GM12878 (cell line): ENCODE data around the gene ATP5PD. TPM values are rescaled to one million over a fixed set of nuclear protein-coding genes. Genes with fewer than 3 reads are reported as not detected.

Experiments used
- ATAC-seq: fragments of 200-7000 bp; cut with Tn5 transposase; 3 replicates; pipeline ENCODE4 v1.9.1; 2020; ENCODE audit warnings: mild to moderate bottlenecking, moderate library complexity
- BruUV-seq: library from RNA; stranded (reverse); fragments of 400-500 nt; replicated peaks from 2 replicates; lab custom pipeline; 2021; lab: Mats Ljungman, UMichigan
- CTCF ChIA-PET: fragments of 300-600 bp; sonication (Branson Sonifier 250); formaldehyde crosslinking; extraction: SDS; loops from one replicate; lab custom pipeline; 2021; ENCODE audit warnings: inconsistent platforms; lab: Yijun Ruan, JAX
- POLR2A ChIA-PET: fragments of 350-600 bp; formaldehyde crosslinking; extraction: SDS; loops from one replicate; lab custom pipeline; 2021; ENCODE audit warnings: inconsistent platforms; lab: Charles Lee
- RAD21 ChIA-PET: fragments of 300-600 bp; sonication (Branson Sonifier 250); formaldehyde crosslinking; loops from one replicate; lab custom pipeline; 2023; ENCODE audit warnings: antibody characterized with exemption; ENCODE audit not compliant: unreplicated experiment; lab: Charles Lee
- SMC1A ChIA-PET: fragments of 300-600 bp; sonication (Branson Sonifier 250); formaldehyde crosslinking; loops from one replicate; lab custom pipeline; 2023; ENCODE audit not compliant: unreplicated experiment, uncharacterized antibody; lab: Charles Lee
- DNase-seq: peaks from one replicate; pipeline ENCODE4 v3.0.0-alpha.2; 2011; ENCODE audit warnings: low read depth, low spot score
- FAIRE-seq: peaks from 3 replicates; lab custom pipeline; 2011; peaks lifted over from hg19 to GRCh38; lab: Jason Lieb, UNC
- H2AFZ ChIP-seq: 2 replicates; pipeline ENCODE4 v1.6.0; 2011; ENCODE audit warnings: low read depth, low read length, control low read depth; ENCODE audit not compliant: control insufficient read depth
- H3K27ac ChIP-seq: 2 replicates; pipeline ENCODE4 v1.5.1; 2011; ENCODE audit warnings: control low read depth; ENCODE audit not compliant: control insufficient read depth, insufficient read depth
- H3K27me3 ChIP-seq, 2 experiments: replicated peaks in 1 of 2; 2 replicates each; pipeline versions ENCODE4 v1.6.0 to v1.6.1; 2011; ENCODE audit warnings: low read length in 1 of 2; ENCODE audit not compliant: control insufficient read depth in 2 of 2, insufficient read depth in 2 of 2
- H3K36me3 ChIP-seq, 2 experiments: 2 replicates each; pipeline ENCODE4 v1.5.1; 2011; ENCODE audit warnings: low read length in 1 of 2; ENCODE audit not compliant: control insufficient read depth in 2 of 2, insufficient read depth in 2 of 2
- H3K4me1 ChIP-seq: 2 replicates; pipeline ENCODE4 v1.6.1; 2011; ENCODE audit warnings: mild to moderate bottlenecking, low read length, moderate library complexity, mixed read lengths; ENCODE audit not compliant: control insufficient read depth, insufficient read depth
- H3K4me2 ChIP-seq: 2 replicates; pipeline ENCODE4 v1.6.0; 2011; ENCODE audit warnings: control low read depth; ENCODE audit not compliant: control insufficient read depth, insufficient read depth
- H3K4me3 ChIP-seq: fragments of 200-600 bp; sonication (generic); 2 replicates; pipeline ENCODE4 v1.5.1; 2016
- H3K79me2 ChIP-seq: 2 replicates; pipeline ENCODE4 v1.6.0; 2011; ENCODE audit warnings: low read length; ENCODE audit not compliant: control insufficient read depth, insufficient read depth
- H3K9ac ChIP-seq: 2 replicates; pipeline ENCODE4 v1.8.0; 2011; ENCODE audit warnings: low read length, control low read depth, mixed read lengths; ENCODE audit not compliant: control insufficient read depth, insufficient read depth
- H3K9me3 ChIP-seq: replicated peaks from 3 replicates; pipeline ENCODE4 v1.5.1; 2011; ENCODE audit warnings: mild to moderate bottlenecking, low read length; ENCODE audit not compliant: control insufficient read depth, insufficient read depth
- H4K20me1 ChIP-seq: 2 replicates; pipeline ENCODE4 v1.6.0; 2011; ENCODE audit not compliant: control insufficient read depth, insufficient read depth
- BRCA1 ChIP-seq: IDR thresholded peaks from 2 replicates; pipeline ENCODE4 v1.6.1; 2011; ENCODE audit warnings: low read depth, low read length, improper control_type of control experiment
- CHD2 ChIP-seq: IDR thresholded peaks from 2 replicates; pipeline ENCODE4 v1.6.1; 2011; ENCODE audit warnings: low read depth, low read length, improper control_type of control experiment, borderline replicate concordance
- EGR1 ChIP-seq, 2 experiments: IDR thresholded peaks; 1 replicate in 1 of 2; 2 replicates in 1 of 2; pipeline ENCODE4 v1.6.1; 2011 to 2012; ENCODE audit warnings: low read depth in 2 of 2, low read length in 2 of 2, borderline replicate concordance in 1 of 2, mild to moderate bottlenecking in 1 of 2, moderate library complexity in 1 of 2
- ETV6 ChIP-seq, 2 experiments: fragments of 450-650 bp in 1 of 2; IDR thresholded peaks in 1 of 2; conservative IDR thresholded peaks in 1 of 2; 2 replicates each; pipeline ENCODE4 v1.6.1; 2014; ENCODE audit warnings: antibody characterized with exemption in 1 of 2, borderline replicate concordance in 1 of 2, low read depth in 1 of 2, mild to moderate bottlenecking in 1 of 2, moderate library complexity in 1 of 2
- HCFC1 ChIP-seq: fragments of 150-350 bp; IDR thresholded peaks from 2 replicates; pipeline ENCODE4 v1.6.1; 2014; ENCODE audit warnings: low read length
- SIN3A ChIP-seq: IDR thresholded peaks from 2 replicates; pipeline ENCODE4 v1.6.1; 2012; ENCODE audit warnings: low read depth, low read length, improper control_type of control experiment
- SRF ChIP-seq, 2 experiments: IDR thresholded peaks; 2 replicates each; pipeline ENCODE4 v1.6.1; 2011; ENCODE audit warnings: low read depth in 2 of 2, low read length in 2 of 2, mild to moderate bottlenecking in 1 of 2, moderate library complexity in 1 of 2
- TBL1XR1 ChIP-seq: IDR thresholded peaks from 2 replicates; pipeline ENCODE4 v1.6.1; 2012; ENCODE audit warnings: low read depth, low read length, improper control_type of control experiment
- ZNF274 ChIP-seq: IDR thresholded peaks from one replicate; pipeline ENCODE4 v1.8.0; 2011; ENCODE audit not compliant: insufficient read length, insufficient read depth
- ZNF592 ChIP-seq: fragments of 450-650 bp; IDR thresholded peaks from 2 replicates; pipeline ENCODE4 v1.6.1; 2017; ENCODE audit warnings: mild to moderate bottlenecking, moderate library complexity
- WGBS: methylation state at CpG from one replicate; pipeline ENCODE4 v1.1.6; 2016; ENCODE audit warnings: low lambda C conversion rate; ENCODE audit not compliant: insufficient replicate concordance, insufficient coverage; ENCODE audit errors: missing lambda C conversion rate; 5-methylcytosine and 5-hydroxymethylcytosine counted together
- in situ Hi-C: fragments of 300-500 bp; cut with MboI; formaldehyde crosslinking; loops from 9 replicates; pipeline ENCODE4 v1.14.3; 2018; ENCODE audit warnings: mixed read lengths
- intact Hi-C: fragments of 100-400 bp; cut with micrococcal nuclease; formaldehyde crosslinking; loops from one replicate; pipeline ENCODE4 v1.14.2; 2022; ENCODE audit not compliant: unreplicated experiment
- polyA plus RNA-seq, 11 experiments: library from polyadenylated mRNA; depleted of rRNA in 4 of 11; unstranded in 6 of 11; stranded (reverse) in 5 of 11; fragments of >200 nt; fragmentation: Nextera tagmentation in 4 of 11; fragmentation: Illumina TruSeq in 1 of 11; extraction: Ambion mirVana in 4 of 11; extraction: Trizol in 1 of 11; gene quantifications; 1 replicate in 1 of 11; 2 replicates in 10 of 11; pipeline versions ENCODE4 v1.2.1 to v1.2.3, GENCODE V29; 2011 to 2016; ENCODE audit warnings: inconsistent platforms in 2 of 11, missing spikeins in 2 of 11, low read depth in 1 of 11
- total RNA-seq, 4 experiments: library from RNA; depleted of rRNA in 3 of 4; stranded (reverse); fragments of >200 nt in 3 of 4; fragmentation: Illumina TruSeq in 1 of 4; extraction: Trizol in 1 of 4; gene quantifications; 2 replicates each; pipeline versions ENCODE4 v1.2.1 to v1.2.3, GENCODE V29; 2013 to 2021

The ATP5PD gene
- total and polyA plus RNA-seq, 10 of the 15 experiments (the other 5 are each of a cell fraction or from before 2014, with no cell fraction given): 172 to 772 (median 321) TPM

DNA sequence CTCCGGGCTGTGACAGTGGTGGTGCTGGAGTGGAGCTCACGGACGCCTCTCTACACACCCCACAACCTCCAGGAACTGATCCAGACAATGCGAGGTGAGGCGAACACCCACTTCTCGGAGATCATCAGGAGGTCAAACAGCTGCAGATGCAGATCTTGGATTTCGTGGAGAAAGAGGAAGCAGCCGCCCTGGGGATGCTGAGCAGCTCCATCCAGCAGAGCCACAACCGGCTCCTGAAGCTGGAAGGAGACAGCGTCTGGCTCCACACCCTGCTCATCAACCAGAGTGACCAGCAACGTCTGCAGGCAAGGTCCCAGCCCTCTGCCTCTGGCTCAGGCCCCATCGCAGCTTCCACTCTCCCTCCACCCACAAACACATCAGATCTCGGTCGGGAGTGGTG is 27.8 kb upstream of the ATP5PD start:
- TF ChIP-seq SIN3A (no peak), BRCA1 (no peak), HCFC1 (no peak), ETV6 (conservative IDR thresholded peaks at IDR 0.05 in 1 of 2, IDR thresholded peaks at IDR 0.05 in 1 of 2; ENCODE audit: borderline replicate concordance in 1 of 2, low read depth in 1 of 2) (no peak), CHD2 (no peak), ZNF274 (no peak), ZNF592 (no peak), TBL1XR1 (no peak), SRF (IDR thresholded peaks at IDR 0.05; ENCODE audit: low read depth in 2 of 2, low read length in 2 of 2) (no peak), EGR1 (IDR thresholded peaks at IDR 0.05; ENCODE audit: borderline replicate concordance in 1 of 2, low read depth in 2 of 2, low read length in 2 of 2) (no peak)
- in situ Hi-C loops: no loop called here

More for the DNA sequence above, 27.8 kb upstream of the ATP5PD start:
- H3K4me2 ChIP-seq: no peak overlapping the region
- ChIA-PET SMC1A (interaction anchor here (1.3 to 1.8 kb wide), 2 partner anchors 15 to 113 kb away, joined by 3 to 6 read pairs; no protein-coding TSS in a partner anchor), RAD21 (no interaction called here), POLR2A (interaction anchor here (1.5 kb wide), 1 partner anchor 9 kb away, joined by 5 read pairs; no protein-coding TSS in a partner anchor), CTCF (no interaction called here)
- H3K36me3 ChIP-seq: no peaks in the 10 kb centered on the region
- ATAC-seq: no peak
- no peak overlapping the region for H3K4me3 ChIP-seq
- H3K4me1 ChIP-seq: peaks cover 26% of the 10 kb centered on the region
- no peak overlapping the region for H2AFZ ChIP-seq
- intact Hi-C loops: no loop called here
- no peaks in the 10 kb centered on the region for H3K27me3 ChIP-seq
- no peaks in the 10 kb centered on the region for H4K20me1 ChIP-seq
- 69% methylated on average over 14 of the region's 14 CpGs for WGBS
- H3K9ac ChIP-seq: no peak overlapping the region
- no peak for FAIRE-seq
- DNase-seq: no peak
- no peaks in the 10 kb centered on the region for H3K79me2 ChIP-seq
- no peak overlapping the region for H3K27ac ChIP-seq
- H3K9me3 ChIP-seq: no peaks in the 10 kb centered on the region
- BruUV-seq: no TSS peak
